PFSK-1 (cell line): ENCODE results near the gene TRERF1.

Experiments used
- POLR2AphosphoS5 ChIP-seq: IDR thresholded peaks from 2 replicates; pipeline ENCODE4 v1.6.1; 2012; ENCODE audit warnings: low read depth, mild to moderate bottlenecking, control low read depth, low read length, moderate library complexity
- TAF1 ChIP-seq: IDR thresholded peaks from 2 replicates; pipeline ENCODE4 v1.6.1; 2012; ENCODE audit warnings: low read length, control low read depth, borderline replicate concordance; ENCODE audit not compliant: insufficient read depth
- TF ChIP-seq, protein P1 (sequence below), 2 experiments: IDR thresholded peaks; 2 replicates each; pipeline versions ENCODE4 v1.6.1 to v1.8.0; 2011 to 2012; ENCODE audit warnings: low read depth in 2 of 2, low read length in 2 of 2, control low read depth in 1 of 2, inconsistent platforms in 1 of 2, mild to moderate bottlenecking in 1 of 2, moderate library complexity in 1 of 2; ENCODE audit not compliant: insufficient read depth in 1 of 2

DNA sequence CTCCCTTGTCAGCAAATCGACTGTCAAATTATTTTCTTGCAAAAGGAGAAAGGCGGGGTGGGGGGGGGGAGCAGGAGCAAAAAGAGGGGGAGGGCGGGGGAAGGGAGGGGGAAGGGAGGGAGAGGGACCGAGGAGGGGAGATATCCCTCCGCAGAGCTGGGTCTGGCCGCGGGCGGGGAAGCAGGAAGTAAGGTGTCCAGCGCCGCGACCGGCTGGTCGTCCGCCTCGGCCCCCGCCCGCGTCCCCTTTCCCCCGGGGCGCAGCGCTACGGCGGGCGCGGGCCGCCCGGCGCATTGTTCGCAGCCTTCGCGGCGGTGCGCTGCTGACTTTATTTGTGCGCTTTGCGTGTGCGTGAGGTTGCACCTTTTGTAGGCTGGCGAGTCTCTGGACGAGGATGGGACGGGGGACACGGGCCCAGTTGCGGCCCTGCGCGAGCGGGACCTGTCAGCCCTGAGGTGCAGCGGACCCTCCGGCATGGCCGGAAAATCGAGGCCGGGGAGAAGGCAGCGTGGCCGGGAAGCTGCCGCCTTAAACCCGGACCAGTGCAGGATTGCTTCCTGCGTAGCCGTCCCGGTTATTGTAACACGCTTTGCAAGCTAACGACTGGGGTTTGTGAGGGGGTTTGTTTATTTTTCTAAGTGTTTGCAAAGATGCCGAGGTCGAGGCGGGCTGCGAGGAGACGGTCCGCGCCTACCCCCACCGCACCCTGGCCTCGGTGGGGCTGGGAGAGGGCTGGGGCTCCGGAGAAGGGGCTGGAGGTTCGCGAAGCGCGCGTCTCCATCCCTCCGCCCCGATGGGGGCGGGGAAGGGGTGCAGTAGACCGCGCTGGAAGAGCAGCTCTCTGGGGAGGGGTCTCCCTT is 675 bp upstream of the TRERF1 start:
- TF ChIP-seq POLR2AphosphoS5, result no peak; the same call in 1 of the 2 replicates
- peak; percentile 72; the same call in 1 of the 2 replicates for TF ChIP-seq TAF1
- TF ChIP-seq, protein P1, sequence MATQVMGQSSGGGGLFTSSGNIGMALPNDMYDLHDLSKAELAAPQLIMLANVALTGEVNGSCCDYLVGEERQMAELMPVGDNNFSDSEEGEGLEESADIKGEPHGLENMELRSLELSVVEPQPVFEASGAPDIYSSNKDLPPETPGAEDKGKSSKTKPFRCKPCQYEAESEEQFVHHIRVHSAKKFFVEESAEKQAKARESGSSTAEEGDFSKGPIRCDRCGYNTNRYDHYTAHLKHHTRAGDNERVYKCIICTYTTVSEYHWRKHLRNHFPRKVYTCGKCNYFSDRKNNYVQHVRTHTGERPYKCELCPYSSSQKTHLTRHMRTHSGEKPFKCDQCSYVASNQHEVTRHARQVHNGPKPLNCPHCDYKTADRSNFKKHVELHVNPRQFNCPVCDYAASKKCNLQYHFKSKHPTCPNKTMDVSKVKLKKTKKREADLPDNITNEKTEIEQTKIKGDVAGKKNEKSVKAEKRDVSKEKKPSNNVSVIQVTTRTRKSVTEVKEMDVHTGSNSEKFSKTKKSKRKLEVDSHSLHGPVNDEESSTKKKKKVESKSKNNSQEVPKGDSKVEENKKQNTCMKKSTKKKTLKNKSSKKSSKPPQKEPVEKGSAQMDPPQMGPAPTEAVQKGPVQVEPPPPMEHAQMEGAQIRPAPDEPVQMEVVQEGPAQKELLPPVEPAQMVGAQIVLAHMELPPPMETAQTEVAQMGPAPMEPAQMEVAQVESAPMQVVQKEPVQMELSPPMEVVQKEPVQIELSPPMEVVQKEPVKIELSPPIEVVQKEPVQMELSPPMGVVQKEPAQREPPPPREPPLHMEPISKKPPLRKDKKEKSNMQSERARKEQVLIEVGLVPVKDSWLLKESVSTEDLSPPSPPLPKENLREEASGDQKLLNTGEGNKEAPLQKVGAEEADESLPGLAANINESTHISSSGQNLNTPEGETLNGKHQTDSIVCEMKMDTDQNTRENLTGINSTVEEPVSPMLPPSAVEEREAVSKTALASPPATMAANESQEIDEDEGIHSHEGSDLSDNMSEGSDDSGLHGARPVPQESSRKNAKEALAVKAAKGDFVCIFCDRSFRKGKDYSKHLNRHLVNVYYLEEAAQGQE (IDR thresholded peaks at IDR 0.05; ENCODE audit: insufficient read depth in 1 of 2, low read depth in 2 of 2, low read length in 2 of 2), result 0 out of 4 replicates have a peak, but pooled peaks of 1 of the 2 experiments have one; percentile 40
